GM18951 (cell line): ENCODE measurements around the gene SELENOK.
"Not testable (repeated sequence)": the region's sequence is repeated elsewhere in the genome, so short reads cannot be mapped to it uniquely, and the experiment has no call there.

Experiments
- POLR2A ChIP-seq: IDR thresholded peaks from 4 replicates; pipeline ENCODE4 v1.6.1; 2011; ENCODE audit warnings: mild to moderate bottlenecking; ENCODE audit not compliant: insufficient read length, insufficient read depth; ENCODE audit errors: extremely low read depth
- in situ Hi-C: fragments of 300-500 bp; cut with MboI; formaldehyde crosslinking; loops from one replicate; pipeline ENCODE4 v1.12.0; 2022; ENCODE audit warnings: low sequenced_read_pairs, mixed read lengths, inconsistent platforms; ENCODE audit not compliant: unreplicated experiment

SELENOK gene

GRCh38 chr3:53891497-53892285, at the start of gene SELENOK:
Gene SELENOK, minus strand, starts transcription at chr3:53891859.
- in situ Hi-C loops, result no loop called here
- peak; percentile 95 for TF ChIP-seq POLR2A

- no peak for TF ChIP-seq POLR2A
- in situ Hi-C loops, result no loop called here
Measured at GRCh38 chr3:53941184-53941583, 49.5 kb upstream of the SELENOK start.

GRCh38 chr3:53940623-53941022, 49.0 kb upstream of the SELENOK start:
- in situ Hi-C loops, result no loop called here
- no peak for TF ChIP-seq POLR2A

- in situ Hi-C loops, result no loop called here
Measured at GRCh38 chr3:53939813-53940212, 48.2 kb upstream of the SELENOK start.

GRCh38 chr3:53939086-53939582, 47.5 kb upstream of the SELENOK start:
- in situ Hi-C loops, result no loop called here
- no peak for TF ChIP-seq POLR2A

More at GRCh38 chr3:53939813-53940212, 48.2 kb upstream of the SELENOK start:
- TF ChIP-seq POLR2A, result no peak

- in situ Hi-C loops, result no loop called here
- TF ChIP-seq POLR2A, result no peak
Measured at GRCh38 chr3:53938645-53939044, 47.0 kb upstream of the SELENOK start.

GRCh38 chr3:53936347-53936746, 44.7 kb upstream of the SELENOK start:
- in situ Hi-C loops, result no loop called here
- TF ChIP-seq POLR2A, result no peak

- TF ChIP-seq POLR2A, result no peak
- in situ Hi-C loops, result no loop called here
Measured at GRCh38 chr3:53935283-53935901, 43.7 kb upstream of the SELENOK start.

- in situ Hi-C loops, result not testable (repeated sequence)
Measured at GRCh38 chr3:53927208-53927872, 35.7 kb upstream of the SELENOK start.

- in situ Hi-C loops, result no loop called here
- TF ChIP-seq POLR2A, result no peak
Measured at GRCh38 chr3:53921296-53921695, 29.6 kb upstream of the SELENOK start.

GRCh38 chr3:53919741-53920140, 28.1 kb upstream of the SELENOK start:
- in situ Hi-C loops, result no loop called here
- TF ChIP-seq POLR2A, result no peak

- in situ Hi-C loops, result no loop called here
- TF ChIP-seq POLR2A, result no peak
Measured at GRCh38 chr3:53913401-53913800, 21.7 kb upstream of the SELENOK start.

- in situ Hi-C loops, result no loop called here
- TF ChIP-seq POLR2A, result no peak
Measured at GRCh38 chr3:53902711-53903110, 11.1 kb upstream of the SELENOK start.

GRCh38 chr3:53902067-53902466, 10.4 kb upstream of the SELENOK start:
- no peak for TF ChIP-seq POLR2A
- in situ Hi-C loops, result no loop called here
